Measurements from ENCODE around the gene LCE1E. TPM values are rescaled to one million over a fixed set of nuclear protein-coding genes. Genes with fewer than 3 reads are reported as not detected.

LCE1E gene, protein sequence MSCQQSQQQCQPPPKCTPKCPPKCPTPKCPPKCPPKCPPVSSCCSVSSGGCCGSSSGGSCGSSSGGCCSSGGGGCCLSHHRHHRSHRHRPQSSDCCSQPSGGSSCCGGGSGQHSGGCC
- not detected in 2 replicates for total RNA-seq

DNA sequence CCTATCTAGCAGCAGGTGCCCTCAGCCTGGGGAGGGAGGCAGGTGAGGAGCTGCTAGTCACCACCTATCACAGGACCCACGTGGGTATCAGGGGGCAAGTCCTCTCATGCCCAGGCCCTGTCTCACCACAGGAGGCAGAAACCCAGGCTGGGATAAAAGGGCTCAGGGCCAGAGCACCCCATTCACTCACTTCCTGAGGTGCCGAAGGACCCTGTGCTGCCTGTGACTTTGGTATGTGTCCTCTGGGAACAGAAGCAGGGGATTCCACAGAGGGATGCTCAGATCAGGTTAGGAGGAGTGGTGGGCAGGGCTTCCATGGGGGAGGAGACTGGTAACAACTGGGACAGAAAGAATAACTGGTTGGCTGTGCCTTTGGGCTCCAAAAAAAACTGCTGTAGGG lies at the start of gene LCE1E:
Gene LCE1E, plus strand, starts transcription at position 181 of the 400 bp plus-strand sequence. CDS start 1,043 bp downstream, outside the sequence.

DNA sequence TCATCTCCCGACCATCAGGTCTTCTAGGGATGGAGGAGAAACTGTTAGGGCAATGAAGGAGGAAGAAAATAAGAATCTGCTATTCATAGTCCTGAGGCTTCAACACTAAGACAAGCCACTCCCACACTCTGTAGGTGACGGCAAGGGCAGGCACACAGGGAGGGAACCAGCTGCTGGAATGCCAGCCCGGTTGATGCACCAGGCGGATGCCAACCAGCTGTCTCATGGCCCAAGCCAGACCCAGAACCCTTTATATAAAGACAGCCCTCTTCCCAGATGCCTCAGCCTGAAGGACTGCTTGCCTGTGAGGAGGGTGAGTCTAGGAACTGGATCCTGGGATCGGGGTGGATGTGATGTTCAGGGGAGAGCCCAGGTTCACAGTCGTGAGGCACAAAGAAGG lies 28.3 kb upstream of the LCE1E start, which contains the start of gene KPRP:
Gene KPRP, plus strand, starts transcription at position 279 of the 400 bp plus-strand sequence. CDS start 1,564 bp downstream, outside the sequence.

DNA sequence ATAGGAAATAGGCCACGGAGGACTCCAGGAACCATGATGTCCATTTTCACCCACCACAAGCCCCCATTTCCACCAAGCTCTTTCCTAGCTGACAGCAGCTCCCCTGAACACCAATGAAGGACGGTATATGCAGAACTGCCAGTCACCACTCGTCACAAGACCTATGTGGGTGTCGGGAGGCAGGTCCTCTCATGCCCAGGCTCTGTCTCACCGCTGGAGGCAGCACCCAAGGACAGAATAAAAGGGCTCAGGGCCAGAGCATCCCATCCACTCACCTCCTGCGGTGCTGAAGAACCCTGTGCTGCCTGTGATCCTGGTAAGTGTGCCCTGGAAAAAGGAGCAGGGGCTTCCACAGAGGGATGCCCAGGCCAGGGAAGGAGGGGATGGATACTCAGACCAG lies 11.2 kb upstream of the LCE1E start, which contains the start of gene LCE1F:
Gene LCE1F, plus strand, starts transcription at position 266 of the 400 bp plus-strand sequence. CDS start 1,232 bp downstream, outside the sequence.

DNA sequence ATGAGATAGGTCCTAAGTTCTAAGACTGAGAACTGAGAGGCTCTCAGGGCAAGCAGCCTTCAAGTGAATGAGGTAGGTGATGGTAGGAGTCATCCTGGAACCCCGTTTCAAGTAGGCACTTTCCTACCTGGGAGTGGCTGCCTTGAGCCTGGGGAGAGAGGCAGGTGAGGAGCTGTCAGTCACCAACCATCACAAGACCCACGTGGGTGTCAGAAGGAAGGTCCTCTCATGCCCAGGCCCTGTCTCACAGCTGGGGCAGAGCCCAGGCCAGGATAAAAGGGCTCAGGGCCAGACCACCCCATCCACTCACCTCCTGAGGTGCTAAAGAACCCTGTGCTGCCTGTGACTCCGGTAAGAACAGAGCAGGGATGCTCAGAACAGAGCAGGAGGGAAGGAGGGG lies 10.4 kb downstream of the LCE1E start, which contains the start of gene LCE1D:
Gene LCE1D, plus strand, starts transcription at position 301 of the 400 bp plus-strand sequence. CDS start 1,074 bp downstream, outside the sequence.

DNA sequence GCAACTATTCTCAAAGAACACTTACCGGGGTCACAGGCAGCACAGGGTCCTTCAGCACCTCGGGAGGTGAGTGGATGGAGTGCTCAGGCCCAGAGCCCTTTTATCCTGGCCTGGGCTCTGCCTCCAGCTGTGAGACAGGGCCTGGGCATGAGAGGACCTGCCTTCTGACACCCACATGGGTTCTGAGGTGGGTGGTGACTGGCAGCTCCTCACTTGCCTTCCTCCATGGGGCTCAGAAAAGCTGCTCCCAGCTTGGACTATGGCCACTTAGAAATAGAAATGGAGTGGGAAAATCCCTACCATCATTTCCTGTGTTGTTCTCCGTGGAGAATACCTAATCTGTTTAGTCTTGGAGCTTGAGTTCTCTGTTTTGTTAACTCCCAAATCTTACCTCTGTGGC lies 20.5 kb downstream of the LCE1E start, which contains the start of gene LCE1C:
Gene LCE1C, minus strand, starts transcription at position 76 of the 400 bp plus-strand sequence. CDS start 1,173 bp downstream, outside the sequence.

DNA sequence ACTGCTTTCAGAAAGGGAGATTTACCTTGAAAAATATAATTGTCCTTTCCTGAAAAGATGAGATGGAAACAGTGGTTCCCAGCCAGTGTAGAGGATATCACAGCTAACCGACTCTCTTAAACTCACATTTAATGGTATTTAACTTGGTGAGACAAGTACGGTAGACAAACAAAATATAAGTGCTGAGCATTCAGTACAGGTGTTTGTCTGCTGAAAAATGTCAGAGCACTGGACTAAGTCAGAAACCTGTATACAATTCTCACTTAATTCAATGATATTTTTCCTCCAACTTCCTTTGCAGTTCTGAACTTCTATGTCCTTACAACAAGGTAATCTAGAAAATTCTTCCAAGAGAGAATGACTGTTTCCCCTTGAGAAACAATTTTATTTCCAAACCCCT lies 25.6 kb downstream of the LCE1E start, which contains the start of gene LCE1B:
Gene LCE1B, plus strand, starts transcription at position 301 of the 400 bp plus-strand sequence. CDS start 476 bp downstream, outside the sequence.

DNA sequence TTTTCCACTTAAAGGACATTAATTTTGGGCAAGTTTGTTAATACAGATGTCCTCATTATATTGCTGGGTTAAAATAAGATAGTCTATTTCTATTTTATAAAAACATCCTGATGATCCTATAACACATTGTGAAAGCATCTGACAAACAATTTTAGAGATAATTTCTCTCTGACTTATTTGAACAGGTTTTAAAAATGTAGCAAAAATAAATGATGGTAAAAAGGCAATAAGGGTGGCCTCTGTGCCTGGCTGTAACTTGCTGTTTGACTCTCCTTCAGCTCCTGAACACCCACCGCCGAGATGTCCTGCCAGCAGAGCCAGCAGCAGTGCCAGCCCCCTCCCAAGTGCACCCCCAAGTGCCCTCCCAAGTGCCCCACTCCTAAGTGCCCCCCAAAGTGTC lies 41.1 kb downstream of the LCE1E start, which contains the start of gene LCE1A:
Gene LCE1A, plus strand, starts transcription at position 301 of the 400 bp plus-strand sequence. Its CDS starts 0 bp downstream, at position 301.

Other genes with a start within 250 kb of the LCE1E start
- not detected in 2 replicates for gene LCE3E, start 219.5 kb upstream of the LCE1E start, total RNA-seq
- gene LCE3D, start 205.7 kb upstream of the LCE1E start, total RNA-seq = not detected in 2 replicates
- not detected in 2 replicates for gene LCE3C, start 186.0 kb upstream of the LCE1E start, total RNA-seq
- not detected in 2 replicates for gene LCE3B, start 172.4 kb upstream of the LCE1E start, total RNA-seq
- gene LCE3A, start 163.2 kb upstream of the LCE1E start, total RNA-seq = not detected in 2 replicates
- not detected in 2 replicates for gene LCE2D, start 122.9 kb upstream of the LCE1E start, total RNA-seq
- not detected in 2 replicates for gene LCE2C, start 111.0 kb upstream of the LCE1E start, total RNA-seq
- gene LCE2B, start 100.1 kb upstream of the LCE1E start, total RNA-seq = not detected in 2 replicates
- not detected in 2 replicates for gene LCE2A, start 87.9 kb upstream of the LCE1E start, total RNA-seq
- gene LCE4A, start 78.1 kb upstream of the LCE1E start, total RNA-seq = not detected in 2 replicates
- gene KPRP, start 28.2 kb upstream of the LCE1E start, total RNA-seq = not detected in 2 replicates
- not detected in 2 replicates for gene LCE1F, start 11.1 kb upstream of the LCE1E start, total RNA-seq
- gene LCE1D, start 10.5 kb downstream of the LCE1E start, total RNA-seq = not detected in 2 replicates
- not detected in 2 replicates for gene LCE1C, start 20.4 kb downstream of the LCE1E start, total RNA-seq
- not detected in 2 replicates for gene LCE1B, start 25.7 kb downstream of the LCE1E start, total RNA-seq
- not detected in 2 replicates for gene LCE1A, start 41.2 kb downstream of the LCE1E start, total RNA-seq
- not detected in 2 replicates for gene LCE6A, start 56.6 kb downstream of the LCE1E start, total RNA-seq
- not detected in 2 replicates for gene LCE7A, start 73.7 kb downstream of the LCE1E start, total RNA-seq
- not detected in 2 replicates for gene SMCP, start 92.1 kb downstream of the LCE1E start, total RNA-seq
- not detected in 2 replicates for gene IVL, start 122.3 kb downstream of the LCE1E start, total RNA-seq
- not detected in 2 replicates for gene SPRR5, start 160.9 kb downstream of the LCE1E start, total RNA-seq
- not detected in 2 replicates for gene SPRR4, start 184.4 kb downstream of the LCE1E start, total RNA-seq
- not detected in 2 replicates for gene SPRR1A, start 197.8 kb downstream of the LCE1E start, total RNA-seq
- gene SPRR3, start 215.5 kb downstream of the LCE1E start, total RNA-seq = not detected in 2 replicates
- not detected in 2 replicates for gene SPRR1B, start 244.9 kb downstream of the LCE1E start, total RNA-seq